B cell (primary cell): Measurements from ENCODE around the gene WDR82. TPM values are rescaled to one million over a fixed set of nuclear protein-coding genes. Genes with fewer than 3 reads are reported as not detected.

Experiments used
- ATAC-seq: fragments of 200-7000 bp; cut with Tn5 transposase; one replicate; pipeline ENCODE4 v1.10.0; 2021; ENCODE audit warnings: low read depth, mild to moderate bottlenecking, moderate number of reproducible peaks, moderate library complexity
- CTCF ChIA-PET: fragments of 350-600 bp; sonication (Branson Sonifier 250); formaldehyde crosslinking; loops from one replicate; lab custom pipeline; 2021; ENCODE audit warnings: antibody characterized with exemption, inconsistent platforms; lab: Charles Lee
- POLR2A ChIA-PET: fragments of 350-600 bp; sonication (Branson Sonifier 250); formaldehyde crosslinking; loops from one replicate; lab custom pipeline; 2021; ENCODE audit warnings: antibody characterized with exemption; lab: Charles Lee
- DNase-seq: peaks from one replicate; pipeline ENCODE4 v3.0.0; 2013
- H2AFZ ChIP-seq: 2 replicates; pipeline ENCODE4 v1.6.1; 2012; ENCODE audit warnings: mild to moderate bottlenecking, low read depth, low read length; ENCODE audit not compliant: insufficient read depth, poor library complexity, severe bottlenecking
- H3K27ac ChIP-seq, 2 donors: 1 replicate in 1 of 2; 2 replicates in 1 of 2; pipeline ENCODE4 v1.5.1; 2012 to 2013; ENCODE audit warnings: low read length in 2 of 2, mild to moderate bottlenecking in 2 of 2, moderate library complexity in 1 of 2
- H3K27me3 ChIP-seq, 4 experiments: fragments of 200-600 bp in 1 of 4; sonication (generic) in 1 of 4; replicated peaks in 1 of 4; 1 replicate in 2 of 4; 2 replicates in 2 of 4; pipeline versions ENCODE4 v1.6.1 to v1.7.0; 2013 to 2016; ENCODE audit warnings: low read length in 3 of 4, mild to moderate bottlenecking in 2 of 4, mixed read lengths in 1 of 4, moderate library complexity in 1 of 4; ENCODE audit not compliant: insufficient read depth in 4 of 4, control insufficient read depth in 3 of 4; ENCODE audit errors: control extremely low read depth in 1 of 4
- H3K36me3 ChIP-seq, 2 experiments: replicated peaks in 1 of 2; 1 replicate in 1 of 2; 2 replicates in 1 of 2; pipeline versions ENCODE4 v1.6.1 to v1.7.1; 2013; ENCODE audit warnings: low read length in 1 of 2; ENCODE audit not compliant: insufficient read depth in 2 of 2, control insufficient read depth in 1 of 2; ENCODE audit errors: control extremely low read depth in 1 of 2, extremely low read depth in 1 of 2
- H3K4me1 ChIP-seq, 2 donors: fragments of 200-600 bp in 1 of 2; sonication (generic) in 1 of 2; 1 replicate in 1 of 2; 2 replicates in 1 of 2; pipeline versions ENCODE4 v1.5.1 to v1.6.1; 2013 to 2017; ENCODE audit warnings: low read length in 2 of 2; ENCODE audit not compliant: control insufficient read depth in 2 of 2, insufficient read depth in 2 of 2
- H3K4me2 ChIP-seq: replicated peaks from 2 replicates; pipeline ENCODE3; 2012; ENCODE audit warnings: mild to moderate bottlenecking, low read depth, low read length; ENCODE audit not compliant: poor library complexity, severe bottlenecking
- H3K4me3 ChIP-seq, 5 experiments: fragments of 200-600 bp in 1 of 5; sonication (generic) in 1 of 5; 1 replicate in 3 of 5; 2 replicates in 2 of 5; pipeline versions ENCODE4 v1.5.1 to v1.7.0; 2011 to 2016; ENCODE audit warnings: low read length in 4 of 5, mild to moderate bottlenecking in 4 of 5, low read depth in 2 of 5, control low read depth in 1 of 5, moderate library complexity in 1 of 5; ENCODE audit not compliant: insufficient read depth in 1 of 5; ENCODE audit errors: control extremely low read depth in 1 of 5, extremely low read depth in 1 of 5
- H3K79me2 ChIP-seq: fragments of 200-600 bp; sonication (generic); one replicate; pipeline ENCODE4 v1.6.0; 2016; ENCODE audit warnings: low read length; ENCODE audit not compliant: control insufficient read depth, insufficient read depth
- H3K9ac ChIP-seq: fragments of 200-600 bp; sonication (generic); 2 replicates; pipeline ENCODE4 v1.6.1; 2017; ENCODE audit warnings: mild to moderate bottlenecking, low read length, moderate library complexity
- H3K9me3 ChIP-seq, 3 donors: one replicate each; pipeline versions ENCODE4 v1.6.1 to v1.7.1; 2013; ENCODE audit warnings: low read length in 2 of 3; ENCODE audit not compliant: control insufficient read depth in 2 of 3, insufficient read depth in 1 of 3; ENCODE audit errors: control extremely low read depth in 1 of 3
- H4K20me1 ChIP-seq: 2 replicates; pipeline ENCODE4 v1.6.0; 2012; ENCODE audit warnings: mild to moderate bottlenecking, low read length; ENCODE audit not compliant: insufficient read depth, control insufficient read depth, poor library complexity, severe bottlenecking
- H3K27ac Mint-ChIP-seq: one replicate; pipeline ENCODE4 v1.8.0; 2021; ENCODE audit warnings: mixed read lengths
- H3K27me3 Mint-ChIP-seq: one replicate; pipeline ENCODE4 v1.8.0; 2021; ENCODE audit warnings: mixed read lengths
- H3K4me1 Mint-ChIP-seq: one replicate; pipeline ENCODE4 v1.8.0; 2021; ENCODE audit warnings: mixed read lengths
- H3K4me3 Mint-ChIP-seq: one replicate; pipeline ENCODE4 v1.8.0; 2021; ENCODE audit warnings: mixed read lengths
- H3K9me3 Mint-ChIP-seq: one replicate; pipeline ENCODE4 v1.8.0; 2022; ENCODE audit warnings: mixed read lengths; ENCODE audit not compliant: insufficient read depth
- CTCF ChIP-seq: fragments of 200-600 bp; IDR thresholded peaks from one replicate; pipeline ENCODE4 v1.8.0; 2022; ENCODE audit warnings: antibody characterized with exemption, mild to moderate bottlenecking
- EZH2 ChIP-seq: IDR thresholded peaks from 2 replicates; pipeline ENCODE4 v1.6.1; 2012; ENCODE audit warnings: borderline replicate concordance, low read depth, mild to moderate bottlenecking, moderate library complexity, low read length; ENCODE audit not compliant: insufficient read depth, poor library complexity, severe bottlenecking
- WGBS: methylation state at CpG from one replicate; pipeline ENCODE4 v1.1.5; 2013; ENCODE audit warnings: missing lambda C conversion rate; ENCODE audit not compliant: insufficient coverage; 5-methylcytosine and 5-hydroxymethylcytosine counted together
- intact Hi-C: fragments of 100-400 bp; cut with micrococcal nuclease; formaldehyde crosslinking; loops from one replicate; pipeline ENCODE4 v1.10.0; 2022
- polyA plus RNA-seq: library from polyadenylated mRNA; depleted of rRNA; stranded (reverse); fragments of >200 nt; gene quantifications from 2 replicates; pipeline ENCODE4 v1.2.3, GENCODE V29; 2012
- total RNA-seq, 2 donors: library from RNA; stranded (reverse); fragments of 120-200 nt in 1 of 2; gene quantifications; 1 replicate in 1 of 2; 2 replicates in 1 of 2; pipeline versions ENCODE4 v1.2.3 to v1.2.4, GENCODE V29; 2013 to 2022

WDR82 gene
- total and polyA plus RNA-seq, 2 donors (not counting 1 experiment from before 2014, with no cell fraction given), result 27.8 to 101 TPM

- peaks cover 63% of the 10 kb centered on the region for H3K4me1 Mint-ChIP-seq
- DNase-seq, result no peak
- no peak overlapping the region for H3K4me3 Mint-ChIP-seq
- no peaks in the 10 kb centered on the region for H3K9me3 Mint-ChIP-seq
- 93% methylated on average over 7 of the region's 7 CpGs for WGBS
- Histone ChIP-seq H3K27ac (no peak overlapping the region), H3K4me1 (peaks cover 34 to 47% of the 10 kb centered on the region in 2 donors), H3K9ac (no peak overlapping the region), H3K4me3 (no peak overlapping the region), H3K27me3 (no peaks in the 10 kb centered on the region), H3K36me3 (peaks cover 10 to 78% of the 10 kb centered on the region in 2 experiments), H4K20me1 (peaks cover 64% of the 10 kb centered on the region), H3K9me3 (no peaks in the 10 kb centered on the region), H3K79me2 (peaks cover 99% of the 10 kb centered on the region), H3K4me2 (no peak overlapping the region), H2AFZ (no peak overlapping the region)
- TF ChIP-seq EZH2, result no peak
- no peak for TF ChIP-seq CTCF
- H3K27ac Mint-ChIP-seq, result no peak overlapping the region
- no peaks in the 10 kb centered on the region for H3K27me3 Mint-ChIP-seq
- POLR2A ChIA-PET, result interaction anchor here (1.0 kb wide), 1 partner anchor 16 kb away, joined by 7 read pairs; no protein-coding TSS in a partner anchor
- intact Hi-C loops, result no loop called here
- CTCF ChIA-PET, result interaction anchor here (1.0 kb wide), 1 partner anchor 71 kb away, joined by 3 read pairs; no protein-coding TSS in a partner anchor
- no peak for ATAC-seq
These were observed 10.4 kb downstream of the WDR82 start for GRCh38 chr3:52268036-52268435.

- POLR2A ChIA-PET, result no interaction called here
These were observed 13.1 kb downstream of the WDR82 start for GRCh38 chr3:52265387-52265786.

More at GRCh38 chr3:52265387-52265786, 13.1 kb downstream of the WDR82 start:
- 97% methylated on average over 5 of the region's 6 CpGs for WGBS
- H3K4me3 ChIP-seq, result no peak overlapping the region
- H3K27me3 ChIP-seq, result no peaks in the 10 kb centered on the region
- intact Hi-C loops, result no loop called here
- Mint-ChIP-seq H3K4me3 (no peak overlapping the region), H3K27ac (no peak overlapping the region), H3K4me1 (peaks cover 59% of the 10 kb centered on the region), H3K9me3 (no peaks in the 10 kb centered on the region), H3K27me3 (no peaks in the 10 kb centered on the region)
- CTCF ChIA-PET, result no interaction called here
- no peak overlapping the region for H3K9ac ChIP-seq
- ATAC-seq (no peak), DNase-seq (no peak)
- H3K36me3 ChIP-seq, result peaks cover 17 to 88% of the 10 kb centered on the region in 2 experiments
- H3K79me2 ChIP-seq, result peaks cover 98% of the 10 kb centered on the region
- H3K9me3 ChIP-seq, result no peaks in the 10 kb centered on the region
- no peak overlapping the region for H3K4me2 ChIP-seq
- TF ChIP-seq CTCF (no peak), EZH2 (no peak)
- peak overlapping the region in 1 of 2 donors; percentile 17 for H3K27ac ChIP-seq
- H4K20me1 ChIP-seq, result peaks cover 58% of the 10 kb centered on the region
- H2AFZ ChIP-seq, result no peak overlapping the region
- H3K4me1 ChIP-seq, result peaks cover 30 to 42% of the 10 kb centered on the region in 2 donors
